ENCODE results near the gene ZNF334. TPM values are rescaled to one million over a fixed set of nuclear protein-coding genes. Genes with fewer than 3 reads are reported as not detected.

The ZNF334 gene
- polyA plus RNA-seq, 1 donor (not counting 4 experiments of a cell fraction or from before 2014, with no cell fraction given) = 1.3 TPM

- dilution Hi-C loops (cut with MboI; ENCODE audit: extremely low pct_ligation_motif_present, low sequenced_read_pairs) = no loop called here
- Histone ChIP-seq H2AFZ (ENCODE audit: control insufficient read depth, low read length) (no peak overlapping the region), H3K4me3 (ENCODE audit: control insufficient read depth in 2 of 3, extremely low read depth in 1 of 3, insufficient read depth in 2 of 3, low read depth in 1 of 3, low read length in 3 of 3) (no peak overlapping the region), H3K9me3 (ENCODE audit: control insufficient read depth, low read depth, low read length) (peaks cover 8% of the 10 kb centered on the region), H3K27me3 (ENCODE audit: control insufficient read depth, extremely low read depth, insufficient read depth, low read length) (no peaks in the 10 kb centered on the region), H3K9me1 (ENCODE audit: control insufficient read depth, extremely low read depth, insufficient read depth, low read length) (no peaks in the 10 kb centered on the region), H3K79me2 (ENCODE audit: control insufficient read depth, insufficient read depth, low read length) (no peaks in the 10 kb centered on the region), H3K4me1 (ENCODE audit: control insufficient read depth, extremely low read depth, insufficient read depth, low read length) (no peaks in the 10 kb centered on the region), H4K20me1 (ENCODE audit: control insufficient read depth, extremely low read depth, insufficient read depth, low read length) (no peaks in the 10 kb centered on the region), H3K9ac (ENCODE audit: control insufficient read depth, extremely low read depth, insufficient read depth, low read length) (no peak overlapping the region), H3K4me2 (ENCODE audit: control insufficient read depth, extremely low read depth, insufficient read depth, low read depth, low read length) (no peak overlapping the region), H3K27ac (ENCODE audit: control insufficient read depth, insufficient read depth, low read length) (no peak overlapping the region), H3K36me3 (ENCODE audit: control insufficient read depth in 2 of 2, extremely low read depth in 1 of 2, insufficient read depth in 2 of 2, low read length in 2 of 2) (no peaks in the 10 kb centered on the region)
- TF ChIP-seq EZH2 (IDR thresholded peaks at IDR 0.05; ENCODE audit: low read length) = no peak
- TF ChIP-seq CTCF (optimal IDR thresholded peaks at IDR 0.05 in 1 of 3, IDR thresholded peaks at IDR 0.05 in 1 of 3, conservative IDR thresholded peaks at IDR 0.05 in 1 of 3; ENCODE audit: extremely low read depth in 1 of 3, insufficient read depth in 2 of 3, low read length in 3 of 3) = no peak
- DNase-seq (ENCODE audit: low read depth, low spot score) (no peak), FAIRE-seq (no peak)
These were observed 7.9 kb downstream of the ZNF334 start for GRCh38 chr20:46505506-46505905.

DNA sequence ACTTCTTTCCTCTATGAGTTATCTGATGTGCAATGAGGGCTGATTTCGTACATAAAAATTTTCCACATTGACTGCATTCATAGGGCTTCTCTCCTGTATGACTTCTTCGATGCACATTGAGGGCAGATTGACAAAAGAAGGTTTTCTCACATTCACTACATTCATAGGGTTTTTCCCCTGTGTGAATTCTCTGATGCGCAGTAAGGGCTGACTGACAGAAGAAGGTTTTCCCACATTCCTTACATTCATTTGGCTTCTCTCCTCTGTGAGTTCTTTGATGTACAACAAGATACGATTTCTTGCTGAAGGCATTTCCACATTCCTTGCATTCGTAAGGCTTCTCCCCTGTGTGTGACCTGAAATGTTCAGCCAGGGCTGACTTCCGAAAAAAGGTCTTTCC, 11.4 kb downstream of the ZNF334 start:
- no peak overlapping the region for H3K9ac ChIP-seq (ENCODE audit: control insufficient read depth, extremely low read depth, insufficient read depth, low read length)
- TF ChIP-seq EZH2 (IDR thresholded peaks at IDR 0.05; ENCODE audit: low read length) (no peak), CTCF (optimal IDR thresholded peaks at IDR 0.05 in 1 of 3, IDR thresholded peaks at IDR 0.05 in 1 of 3, conservative IDR thresholded peaks at IDR 0.05 in 1 of 3; ENCODE audit: extremely low read depth in 1 of 3, insufficient read depth in 2 of 3, low read length in 3 of 3) (no peak)
- no peak overlapping the region for H3K27ac ChIP-seq (ENCODE audit: control insufficient read depth, insufficient read depth, low read length)
- no peaks in the 10 kb centered on the region for H3K36me3 ChIP-seq (ENCODE audit: control insufficient read depth in 2 of 2, extremely low read depth in 1 of 2, insufficient read depth in 2 of 2, low read length in 2 of 2)
- H3K4me2 ChIP-seq (ENCODE audit: control insufficient read depth, extremely low read depth, insufficient read depth, low read depth, low read length) = no peak overlapping the region
- no peak for DNase-seq (ENCODE audit: low read depth, low spot score)
- no peaks in the 10 kb centered on the region for H4K20me1 ChIP-seq (ENCODE audit: control insufficient read depth, extremely low read depth, insufficient read depth, low read length)
- no peak overlapping the region for H3K4me3 ChIP-seq (ENCODE audit: control insufficient read depth in 2 of 3, extremely low read depth in 1 of 3, insufficient read depth in 2 of 3, low read depth in 1 of 3, low read length in 3 of 3)
- no peaks in the 10 kb centered on the region for H3K79me2 ChIP-seq (ENCODE audit: control insufficient read depth, insufficient read depth, low read length)
- H3K27me3 ChIP-seq (ENCODE audit: control insufficient read depth, extremely low read depth, insufficient read depth, low read length) = no peaks in the 10 kb centered on the region
- H2AFZ ChIP-seq (ENCODE audit: control insufficient read depth, low read length) = no peak overlapping the region
- H3K9me3 ChIP-seq (ENCODE audit: control insufficient read depth, low read depth, low read length) = peaks cover 8% of the 10 kb centered on the region
- dilution Hi-C loops (cut with MboI; ENCODE audit: extremely low pct_ligation_motif_present, low sequenced_read_pairs) = no loop called here
- H3K9me1 ChIP-seq (ENCODE audit: control insufficient read depth, extremely low read depth, insufficient read depth, low read length) = no peaks in the 10 kb centered on the region
- H3K4me1 ChIP-seq (ENCODE audit: control insufficient read depth, extremely low read depth, insufficient read depth, low read length) = no peaks in the 10 kb centered on the region
- no peak for FAIRE-seq
